Calu3 (cell line): ENCODE measurements around the gene CD163. TPM values are rescaled to one million over a fixed set of nuclear protein-coding genes. Genes with fewer than 3 reads are reported as not detected.

Experiments
- BruUV-seq: library from RNA; stranded (reverse); fragments of 400-500 nt; replicated peaks from 2 replicates; lab custom pipeline; 2021; lab: Mats Ljungman, UMichigan
- CTCF ChIA-PET: fragments of 300-600 bp; sonication (Branson Sonifier 250); formaldehyde crosslinking; loops from one replicate; lab custom pipeline; 2022; ENCODE audit warnings: antibody characterized with exemption; lab: Charles Lee
- DNase-seq: peaks from one replicate; pipeline ENCODE4 v3.0.0; 2022
- H3K27ac Mint-ChIP-seq: one replicate; pipeline ENCODE4 v1.8.0; 2022; ENCODE audit warnings: mixed read lengths; ENCODE audit not compliant: unreplicated experiment
- H3K27me3 Mint-ChIP-seq: one replicate; pipeline ENCODE4 v1.8.0; 2022; ENCODE audit warnings: mixed read lengths; ENCODE audit not compliant: unreplicated experiment
- H3K36me3 Mint-ChIP-seq: one replicate; pipeline ENCODE4 v1.8.0; 2022; ENCODE audit warnings: mild to moderate bottlenecking, moderate library complexity, mixed read lengths; ENCODE audit not compliant: insufficient read depth, unreplicated experiment
- H3K4me1 Mint-ChIP-seq: one replicate; pipeline ENCODE4 v1.8.0; 2022; ENCODE audit warnings: mild to moderate bottlenecking, low read depth, mixed read lengths; ENCODE audit not compliant: unreplicated experiment
- H3K4me3 Mint-ChIP-seq: one replicate; pipeline ENCODE4 v1.8.0; 2022; ENCODE audit warnings: mild to moderate bottlenecking, low read depth, moderate library complexity, mixed read lengths; ENCODE audit not compliant: unreplicated experiment
- H3K9me3 Mint-ChIP-seq: one replicate; pipeline ENCODE4 v1.8.0; 2022; ENCODE audit warnings: low read depth, mixed read lengths; ENCODE audit not compliant: unreplicated experiment
- intact Hi-C: fragments of 100-400 bp; cut with micrococcal nuclease; formaldehyde crosslinking; loops from one replicate; pipeline ENCODE4 v1.10.0; 2022; ENCODE audit not compliant: unreplicated experiment
- total RNA-seq: library from RNA; stranded (reverse); gene quantifications from 2 replicates; pipeline ENCODE4 v1.2.3, GENCODE V29; 2022
- TF ChIP-seq, protein P1 (sequence below): fragments of 200-600 bp; IDR thresholded peaks from one replicate; pipeline ENCODE4 v1.8.0; 2022; ENCODE audit warnings: antibody characterized with exemption; ENCODE audit not compliant: unreplicated experiment

CD163 gene
- total RNA-seq, 1 experiment from 2014 or later = not detected

DNA sequence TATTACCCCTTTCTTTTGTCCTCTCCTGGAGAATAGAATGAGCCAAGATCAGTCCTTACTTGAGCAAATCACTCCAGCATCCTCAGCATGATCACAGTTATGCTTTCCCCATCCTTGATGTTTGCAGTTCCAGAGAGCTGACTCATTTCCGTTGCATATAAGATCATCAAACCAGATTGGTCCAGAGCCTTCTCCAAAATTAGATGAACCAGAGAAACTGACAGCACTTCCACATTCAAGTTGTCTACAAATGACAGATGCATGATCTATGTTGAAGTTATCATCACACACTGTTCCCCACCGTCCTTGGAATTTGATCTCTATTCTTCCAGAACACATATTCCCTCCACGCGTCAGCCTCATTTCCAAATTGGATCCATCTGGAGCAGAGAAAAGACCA lies 4.8 kb downstream of the CD163 start:
- CTCF ChIA-PET = no interaction called here
- no peak overlapping the region for H3K27ac Mint-ChIP-seq
- no peaks in the 10 kb centered on the region for H3K36me3 Mint-ChIP-seq
- peaks cover 30% of the 10 kb centered on the region for H3K4me1 Mint-ChIP-seq
- H3K9me3 Mint-ChIP-seq = no peaks in the 10 kb centered on the region
- DNase-seq = no peak
- no peak overlapping the region for H3K4me3 Mint-ChIP-seq
- intact Hi-C loops = no loop called here
- TF ChIP-seq, protein P1, sequence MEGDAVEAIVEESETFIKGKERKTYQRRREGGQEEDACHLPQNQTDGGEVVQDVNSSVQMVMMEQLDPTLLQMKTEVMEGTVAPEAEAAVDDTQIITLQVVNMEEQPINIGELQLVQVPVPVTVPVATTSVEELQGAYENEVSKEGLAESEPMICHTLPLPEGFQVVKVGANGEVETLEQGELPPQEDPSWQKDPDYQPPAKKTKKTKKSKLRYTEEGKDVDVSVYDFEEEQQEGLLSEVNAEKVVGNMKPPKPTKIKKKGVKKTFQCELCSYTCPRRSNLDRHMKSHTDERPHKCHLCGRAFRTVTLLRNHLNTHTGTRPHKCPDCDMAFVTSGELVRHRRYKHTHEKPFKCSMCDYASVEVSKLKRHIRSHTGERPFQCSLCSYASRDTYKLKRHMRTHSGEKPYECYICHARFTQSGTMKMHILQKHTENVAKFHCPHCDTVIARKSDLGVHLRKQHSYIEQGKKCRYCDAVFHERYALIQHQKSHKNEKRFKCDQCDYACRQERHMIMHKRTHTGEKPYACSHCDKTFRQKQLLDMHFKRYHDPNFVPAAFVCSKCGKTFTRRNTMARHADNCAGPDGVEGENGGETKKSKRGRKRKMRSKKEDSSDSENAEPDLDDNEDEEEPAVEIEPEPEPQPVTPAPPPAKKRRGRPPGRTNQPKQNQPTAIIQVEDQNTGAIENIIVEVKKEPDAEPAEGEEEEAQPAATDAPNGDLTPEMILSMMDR = no peak
- no TSS peak for BruUV-seq
- H3K27me3 Mint-ChIP-seq = no peaks in the 10 kb centered on the region

DNA sequence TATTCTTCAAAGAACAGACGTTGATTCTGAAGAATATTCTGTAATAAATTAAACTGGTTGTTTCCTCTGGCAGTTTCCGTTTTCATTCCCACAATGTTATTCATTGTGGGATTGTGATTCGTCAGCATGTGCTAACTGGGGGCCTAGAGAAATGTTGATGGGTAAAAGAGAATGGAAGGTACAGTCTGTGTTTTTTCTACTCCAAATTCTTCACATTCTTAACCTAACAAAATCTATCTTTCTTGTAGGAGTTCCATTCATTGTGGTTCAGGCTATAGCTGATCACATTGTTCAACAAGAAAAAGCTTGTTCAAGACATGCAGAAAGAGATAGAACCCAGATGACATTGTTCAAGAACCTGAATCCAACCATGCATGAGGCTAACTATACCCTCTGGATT lies 5.9 kb downstream of the CD163 start:
- DNase-seq = no peak
- Mint-ChIP-seq H3K36me3 (no peaks in the 10 kb centered on the region), H3K9me3 (no peaks in the 10 kb centered on the region), H3K4me3 (no peak overlapping the region), H3K27ac (peak overlapping the region; percentile 27), H3K27me3 (no peaks in the 10 kb centered on the region), H3K4me1 (peaks cover 30% of the 10 kb centered on the region)
- intact Hi-C loops = no loop called here
- CTCF ChIA-PET = interaction anchor here (0.7 kb wide), 1 partner anchor 173 kb away, joined by 3 read pairs; no protein-coding TSS in a partner anchor
- TF ChIP-seq, protein P1 = no peak
- no TSS peak for BruUV-seq

DNA sequence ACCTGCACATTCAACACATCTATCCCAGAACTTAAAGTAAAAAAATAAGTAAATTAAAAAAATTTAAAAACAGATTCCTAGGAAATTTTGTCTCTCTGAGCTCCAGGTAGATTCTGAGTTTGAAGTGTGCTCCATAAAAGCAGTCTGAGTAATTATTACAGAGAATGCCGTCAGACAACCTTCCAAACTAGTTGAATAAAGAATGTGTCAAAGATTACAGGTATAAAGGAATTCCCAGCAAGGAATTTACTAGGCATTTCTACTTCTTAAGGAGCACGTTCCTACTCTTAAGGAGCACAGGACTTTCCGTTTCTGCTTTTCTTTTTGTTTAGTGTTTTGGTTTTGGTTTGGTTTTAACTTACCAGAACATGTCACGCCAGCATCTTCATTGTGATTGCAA lies 7.1 kb downstream of the CD163 start:
- DNase-seq = no peak
- H3K9me3 Mint-ChIP-seq = no peaks in the 10 kb centered on the region
- CTCF ChIA-PET = no interaction called here
- no peak overlapping the region for H3K4me3 Mint-ChIP-seq
- intact Hi-C loops = no loop called here
- no peaks in the 10 kb centered on the region for H3K36me3 Mint-ChIP-seq
- no TSS peak for BruUV-seq
- no peaks in the 10 kb centered on the region for H3K27me3 Mint-ChIP-seq
- H3K27ac Mint-ChIP-seq = no peak overlapping the region
- TF ChIP-seq, protein P1 = no peak
- peaks cover 30% of the 10 kb centered on the region for H3K4me1 Mint-ChIP-seq

DNA sequence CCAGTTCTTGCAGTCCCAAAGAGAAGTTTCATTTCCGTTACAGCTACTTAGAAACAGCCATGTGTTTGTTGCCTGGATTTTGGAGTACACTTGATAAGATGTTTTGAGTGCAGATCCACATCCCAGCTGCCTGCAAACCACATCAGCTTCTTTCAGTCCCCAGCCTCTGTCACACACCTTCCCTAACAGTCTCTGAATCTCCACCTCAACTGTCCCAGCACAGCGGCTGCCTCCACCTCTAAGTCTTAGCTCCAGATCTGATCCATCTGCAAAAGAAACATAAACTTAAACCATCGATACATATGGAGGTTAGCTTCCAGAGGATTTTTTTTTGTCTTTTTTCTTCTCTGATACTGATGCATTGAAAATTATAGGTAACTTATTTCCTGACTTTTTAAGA lies 8.4 kb downstream of the CD163 start:
- H3K4me1 Mint-ChIP-seq = peaks cover 30% of the 10 kb centered on the region
- H3K9me3 Mint-ChIP-seq = no peaks in the 10 kb centered on the region
- intact Hi-C loops = no loop called here
- no peaks in the 10 kb centered on the region for H3K36me3 Mint-ChIP-seq
- H3K27me3 Mint-ChIP-seq = no peaks in the 10 kb centered on the region
- no peak overlapping the region for H3K4me3 Mint-ChIP-seq
- H3K27ac Mint-ChIP-seq = no peak overlapping the region
- TF ChIP-seq, protein P1 = no peak
- no peak for DNase-seq
- CTCF ChIA-PET = no interaction called here
- no TSS peak for BruUV-seq
